HEK293T (cell line): ENCODE measurements around the gene DHCR7.

Experiments used
- ARNT ChIP-seq: fragments of 450-650 bp; IDR thresholded peaks from 2 replicates; pipeline ENCODE4 v1.6.1; 2017; ENCODE audit warnings: mild to moderate bottlenecking
- BHLHE40 ChIP-seq: fragments of 450-650 bp; IDR thresholded peaks from 2 replicates; pipeline ENCODE4 v1.6.1; 2016; ENCODE audit warnings: mild to moderate bottlenecking, moderate library complexity, borderline replicate concordance
- CTBP1 ChIP-seq: fragments of 450-650 bp; IDR thresholded peaks from 2 replicates; pipeline ENCODE4 v1.6.1; 2016; ENCODE audit warnings: borderline replicate concordance
- ELF4 ChIP-seq: fragments of 450-650 bp; IDR thresholded peaks from 2 replicates; pipeline ENCODE4 v1.6.1; 2017; ENCODE audit warnings: antibody characterized with exemption
- FOXA1 ChIP-seq: fragments of 450-650 bp; IDR thresholded peaks from 2 replicates; pipeline ENCODE4 v1.6.1; 2016; ENCODE audit warnings: mild to moderate bottlenecking
- FOXK2 ChIP-seq: fragments of 450-650 bp; IDR thresholded peaks from 2 replicates; pipeline ENCODE4 v1.6.1; 2016; ENCODE audit warnings: mild to moderate bottlenecking
- FOXM1 ChIP-seq: fragments of 450-650 bp; IDR thresholded peaks from 2 replicates; pipeline ENCODE4 v1.6.1; 2017; ENCODE audit warnings: mild to moderate bottlenecking, borderline replicate concordance
- L3MBTL2 ChIP-seq: fragments of 450-650 bp; conservative IDR thresholded peaks from 2 replicates; pipeline ENCODE4 v1.6.1; 2016; ENCODE audit warnings: mild to moderate bottlenecking
- LEF1 ChIP-seq: fragments of 450-650 bp; IDR thresholded peaks from 2 replicates; pipeline ENCODE4 v1.6.1; 2017; ENCODE audit warnings: mild to moderate bottlenecking, borderline replicate concordance
- NFRKB ChIP-seq: fragments of 450-650 bp; IDR thresholded peaks from 2 replicates; pipeline ENCODE4 v1.6.1; 2016; ENCODE audit warnings: mild to moderate bottlenecking, moderate library complexity
- SP1 ChIP-seq: fragments of 450-650 bp; IDR thresholded peaks from 2 replicates; pipeline ENCODE4 v1.6.1; 2017
- TARDBP ChIP-seq: fragments of 450-650 bp; IDR thresholded peaks from 2 replicates; pipeline ENCODE4 v1.6.1; 2016
- ZNF384 ChIP-seq: fragments of 450-650 bp; IDR thresholded peaks from 2 replicates; pipeline ENCODE4 v1.6.1; 2016

DNA sequence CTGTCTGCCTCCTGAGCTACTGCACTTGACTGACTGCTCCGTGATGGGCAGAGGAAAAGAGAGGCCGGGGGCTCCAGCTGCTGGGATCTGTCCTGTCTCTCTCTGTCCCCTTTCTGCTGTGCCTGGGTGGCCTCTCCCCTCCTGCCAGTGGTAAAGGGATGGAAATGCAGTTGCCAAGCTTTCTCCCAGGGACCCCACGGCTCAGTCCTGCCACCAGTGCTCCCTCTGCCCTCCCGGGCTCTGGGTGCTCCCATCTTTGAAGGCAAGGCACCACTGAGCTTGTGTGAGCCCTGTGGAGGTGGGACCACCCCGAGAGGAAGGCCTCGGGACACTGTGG, 36.8 kb upstream of the DHCR7 start:
- TF ChIP-seq ARNT (no peak), TARDBP (no peak), FOXK2 (no peak), FOXM1 (no peak), BHLHE40 (no peak), CTBP1 (no peak), LEF1 (no peak), FOXA1 (no peak), NFRKB (no peak), SP1 (no peak), ELF4 (no peak), ZNF384 (no peak), L3MBTL2 (no peak)
